Gastroesophageal sphincter (tissue), 4 donors: ENCODE data around the gene IGSF11. TPM values are rescaled to one million over a fixed set of nuclear protein-coding genes. Genes with fewer than 3 reads are reported as not detected.

Source experiments
- ATAC-seq: fragments of 150-250 bp; one replicate; pipeline ENCODE4 v1.9.1; 2016; ENCODE audit warnings: mild to moderate bottlenecking, moderate library complexity
- H3K27ac ChIP-seq, 4 donors: fragments of 200-600 bp; sonication (generic) in 3 of 4; 1 replicate in 3 of 4; 2 replicates in 1 of 4; pipeline ENCODE4 v1.5.1; 2016 to 2019
- H3K27me3 ChIP-seq: fragments of 200-600 bp; sonication (generic); one replicate; pipeline ENCODE4 v1.5.1; 2019
- H3K36me3 ChIP-seq, 2 donors: fragments of 200-600 bp; sonication (generic); one replicate each; pipeline ENCODE4 v1.5.1; 2019; ENCODE audit warnings: control low read depth in 1 of 2
- H3K4me1 ChIP-seq, 3 donors: fragments of 200-600 bp; sonication (generic); 1 replicate in 2 of 3; 2 replicates in 1 of 3; pipeline ENCODE4 v1.5.1; 2016 to 2019; ENCODE audit warnings: control low read depth in 2 of 3
- H3K4me3 ChIP-seq, 2 donors: fragments of 200-600 bp; sonication (generic); one replicate each; pipeline ENCODE4 v1.5.1; 2019; ENCODE audit warnings: mild to moderate bottlenecking in 1 of 2, moderate library complexity in 1 of 2
- H3K9me3 ChIP-seq, 3 donors: fragments of 200-600 bp; sonication (generic); one replicate each; pipeline ENCODE4 v1.5.1; 2017 to 2019; ENCODE audit warnings: control low read depth in 2 of 3
- EP300 ChIP-seq: sonication (generic); formaldehyde crosslinking; IDR thresholded peaks from one replicate; pipeline ENCODE4 v1.6.1; 2017; ENCODE audit warnings: antibody characterized with exemption, mild to moderate bottlenecking
- POLR2A ChIP-seq, 2 donors: fragments of 450-650 bp; IDR thresholded peaks; one replicate each; pipeline ENCODE4 v1.6.1; 2017; ENCODE audit warnings: antibody characterized with exemption in 2 of 2, mild to moderate bottlenecking in 2 of 2, moderate library complexity in 1 of 2
- POLR2AphosphoS5 ChIP-seq: sonication (generic); formaldehyde crosslinking; IDR thresholded peaks from one replicate; pipeline ENCODE4 v1.6.1; 2017; ENCODE audit warnings: antibody characterized with exemption
- WGBS, 2 donors: methylation state at CpG; one replicate each; pipeline ENCODE4 v1.1.5; 2018; ENCODE audit warnings: low coverage in 1 of 2; 5-methylcytosine and 5-hydroxymethylcytosine counted together
- total RNA-seq, 4 donors: library from RNA; depleted of rRNA; stranded (reverse); fragments of >200 nt; gene quantifications; one replicate each; pipeline ENCODE4 v1.1.0, GENCODE V29; 2016
- TF ChIP-seq, protein P1 (sequence below), 4 experiments: fragments of 200-600 bp in 2 of 4; fragments of 450-650 bp in 2 of 4; sonication (generic) in 1 of 4; IDR thresholded peaks; one replicate each; pipeline ENCODE4 v1.5.1; 2017 to 2019; ENCODE audit warnings: antibody characterized with exemption in 4 of 4, mild to moderate bottlenecking in 2 of 4, moderate library complexity in 2 of 4

IGSF11 gene
- total RNA-seq, 4 donors from 2014 or later, result 2.0 to 20.2 (median 6.1) TPM

DNA sequence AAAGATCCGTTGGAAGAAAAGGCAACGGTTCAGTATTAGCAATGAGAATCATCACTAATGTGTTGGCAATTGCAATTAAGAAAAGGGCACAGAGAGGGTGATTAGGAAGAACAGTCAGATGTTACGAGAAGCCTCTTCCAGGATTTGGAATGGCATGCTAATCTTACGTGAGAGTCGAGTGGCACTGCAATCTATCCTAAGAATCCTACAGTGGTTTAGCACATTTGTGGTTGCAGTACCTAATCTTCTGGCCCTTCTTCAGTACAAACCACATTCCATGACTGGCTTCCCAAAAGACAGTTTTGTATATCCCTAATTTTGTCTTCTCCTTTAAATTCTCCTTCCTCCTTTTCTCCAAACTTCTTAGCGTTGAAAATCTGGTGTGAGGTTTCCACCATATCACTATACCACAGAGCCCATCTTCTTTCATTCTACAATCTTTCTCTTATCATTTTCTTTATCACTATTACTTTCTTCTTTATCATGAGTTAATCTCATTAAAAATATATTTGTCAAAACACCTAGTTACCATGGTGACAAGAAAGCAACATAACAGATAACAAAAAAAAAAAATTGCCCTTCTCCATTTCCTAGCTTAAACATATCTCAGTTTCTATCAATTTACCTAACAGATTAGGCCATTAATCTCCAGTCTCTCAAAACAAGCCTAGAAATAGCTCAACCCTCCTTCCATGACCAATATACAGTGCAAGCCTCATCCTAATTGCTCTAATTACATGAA is 60.1 kb downstream of the IGSF11 start:
- peaks cover 0 to 54% (median under 1%) of the 10 kb centered on the region in 3 donors for H3K4me1 ChIP-seq
- no peaks in the 10 kb centered on the region for H3K36me3 ChIP-seq
- no peaks in the 10 kb centered on the region for H3K27me3 ChIP-seq
- H3K27ac ChIP-seq, result no peak overlapping the region
- 78 to 80% methylated on average over 6 of the region's 6 CpGs for WGBS, 2 donors
- no peaks in the 10 kb centered on the region for H3K9me3 ChIP-seq
- ATAC-seq, result no peak
- H3K4me3 ChIP-seq, result no peak overlapping the region
- TF ChIP-seq EP300, result no peak
- TF ChIP-seq, protein P1, sequence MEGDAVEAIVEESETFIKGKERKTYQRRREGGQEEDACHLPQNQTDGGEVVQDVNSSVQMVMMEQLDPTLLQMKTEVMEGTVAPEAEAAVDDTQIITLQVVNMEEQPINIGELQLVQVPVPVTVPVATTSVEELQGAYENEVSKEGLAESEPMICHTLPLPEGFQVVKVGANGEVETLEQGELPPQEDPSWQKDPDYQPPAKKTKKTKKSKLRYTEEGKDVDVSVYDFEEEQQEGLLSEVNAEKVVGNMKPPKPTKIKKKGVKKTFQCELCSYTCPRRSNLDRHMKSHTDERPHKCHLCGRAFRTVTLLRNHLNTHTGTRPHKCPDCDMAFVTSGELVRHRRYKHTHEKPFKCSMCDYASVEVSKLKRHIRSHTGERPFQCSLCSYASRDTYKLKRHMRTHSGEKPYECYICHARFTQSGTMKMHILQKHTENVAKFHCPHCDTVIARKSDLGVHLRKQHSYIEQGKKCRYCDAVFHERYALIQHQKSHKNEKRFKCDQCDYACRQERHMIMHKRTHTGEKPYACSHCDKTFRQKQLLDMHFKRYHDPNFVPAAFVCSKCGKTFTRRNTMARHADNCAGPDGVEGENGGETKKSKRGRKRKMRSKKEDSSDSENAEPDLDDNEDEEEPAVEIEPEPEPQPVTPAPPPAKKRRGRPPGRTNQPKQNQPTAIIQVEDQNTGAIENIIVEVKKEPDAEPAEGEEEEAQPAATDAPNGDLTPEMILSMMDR (IDR thresholded peaks at IDR 0.05), result no peak
- no peak for TF ChIP-seq POLR2AphosphoS5
- no peak for TF ChIP-seq POLR2A (IDR thresholded peaks at IDR 0.05)

DNA sequence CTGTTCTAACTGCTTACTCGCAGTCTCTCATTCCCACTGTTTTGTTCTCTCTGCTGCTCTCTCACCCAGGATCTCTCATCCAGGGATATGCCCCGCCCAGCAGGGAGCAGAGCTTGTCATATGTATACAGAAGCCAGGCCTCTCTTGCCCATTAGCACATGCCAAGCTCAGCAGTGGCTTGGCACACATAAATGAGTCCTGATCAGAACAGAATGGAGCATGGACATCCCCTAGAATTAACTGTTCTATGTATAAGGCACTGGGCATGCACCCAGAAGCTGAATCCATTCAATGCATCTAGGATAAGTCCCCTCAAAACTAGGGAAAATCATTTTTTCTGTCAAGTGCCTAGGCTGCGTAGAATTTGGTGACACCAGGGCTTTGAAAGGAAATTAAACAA is 61.6 kb downstream of the IGSF11 start:
- WGBS, 2 donors, result 14 to 42% methylated on average over 2 to 3 of the region's 3 CpGs
- H3K9me3 ChIP-seq, result no peaks in the 10 kb centered on the region
- peak; percentile 84 for ATAC-seq

DNA sequence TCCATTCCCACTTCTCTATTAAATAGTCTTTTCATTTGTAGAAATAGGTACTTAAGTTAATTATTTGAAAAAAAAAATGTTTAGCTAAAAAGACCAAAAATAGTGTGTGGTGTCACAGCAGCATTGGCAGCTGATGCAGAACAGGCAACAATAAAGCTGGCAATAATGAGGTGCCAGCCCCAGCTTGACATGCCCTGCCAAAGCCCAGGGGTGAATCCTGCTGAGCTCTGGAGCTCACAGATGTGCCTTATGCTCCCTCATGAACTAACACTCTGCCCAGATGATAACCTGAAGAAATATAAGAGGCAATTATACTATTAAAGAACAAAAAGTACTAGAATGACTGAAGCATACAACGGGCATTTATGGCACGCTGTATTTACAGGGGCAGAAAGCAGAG is 63.8 kb downstream of the IGSF11 start:
- H3K4me3 ChIP-seq, result no peak overlapping the region
- H3K27me3 ChIP-seq, result no peaks in the 10 kb centered on the region
- 49 to 56% methylated on average over 2 of the region's 2 CpGs for WGBS, 2 donors
- H3K9me3 ChIP-seq, result no peaks in the 10 kb centered on the region
- H3K27ac ChIP-seq, result peak overlapping the region; percentile 22 to 72 (median 58)
- H3K36me3 ChIP-seq, result no peaks in the 10 kb centered on the region
- TF ChIP-seq, protein P1 (IDR thresholded peaks at IDR 0.05), result no peak
- TF ChIP-seq POLR2A (IDR thresholded peaks at IDR 0.05) (no peak), POLR2AphosphoS5 (no peak), EP300 (no peak)
- H3K4me1 ChIP-seq, result peaks cover 0 to 81% (median 12%) of the 10 kb centered on the region in 3 donors
- ATAC-seq, result no peak

More for the DNA sequence above, 61.6 kb downstream of the IGSF11 start:
- Histone ChIP-seq H3K4me3 (no peak overlapping the region), H3K27ac (peak overlapping the region; percentile 27 to 72 (median 66)), H3K4me1 (peaks cover 0 to 69% (median 8%) of the 10 kb centered on the region in 3 donors), H3K36me3 (no peaks in the 10 kb centered on the region), H3K27me3 (no peaks in the 10 kb centered on the region)
- TF ChIP-seq POLR2AphosphoS5 (peak; percentile 56), EP300 (no peak), POLR2A (IDR thresholded peaks at IDR 0.05) (no peak)
- TF ChIP-seq, protein P1 (IDR thresholded peaks at IDR 0.05), result no peak

DNA sequence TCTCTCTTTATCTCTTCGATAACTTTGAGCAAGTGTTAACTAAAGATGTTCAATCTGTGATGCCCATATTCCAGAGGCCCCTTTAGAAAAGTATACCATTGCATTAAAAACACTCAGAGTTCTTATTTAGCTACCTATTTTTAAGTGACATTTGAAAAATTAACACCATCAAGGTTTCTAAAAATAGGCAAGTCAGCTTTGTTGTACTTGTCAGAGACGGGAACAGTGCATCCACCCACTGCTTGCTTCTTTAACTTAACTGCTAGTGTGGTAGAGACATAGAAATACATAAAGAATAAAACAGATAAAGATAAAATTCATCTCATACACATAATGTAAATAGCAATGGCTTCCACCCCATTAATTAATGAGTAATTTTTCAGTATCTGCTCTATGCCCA is 66.0 kb downstream of the IGSF11 start:
- peak overlapping the region; percentile 9 to 72 (median 35) for H3K27ac ChIP-seq
- peaks cover 0 to 84% (median 12%) of the 10 kb centered on the region in 3 donors for H3K4me1 ChIP-seq
- ATAC-seq, result no peak

More for the DNA sequence above, 66.0 kb downstream of the IGSF11 start:
- Histone ChIP-seq H3K9me3 (no peaks in the 10 kb centered on the region), H3K36me3 (no peaks in the 10 kb centered on the region), H3K27me3 (no peaks in the 10 kb centered on the region), H3K4me3 (no peak overlapping the region)
- TF ChIP-seq, protein P1 (IDR thresholded peaks at IDR 0.05), result no peak
- TF ChIP-seq POLR2A (IDR thresholded peaks at IDR 0.05), result no peak
- no peak for TF ChIP-seq EP300
- no peak for TF ChIP-seq POLR2AphosphoS5
- 31 to 54% methylated on average over 2 of the region's 2 CpGs for WGBS, 2 donors
